GM13976 (cell line): ENCODE results near the gene TMEM127.

ENCODE experiments used
- DNase-seq: peaks from one replicate; pipeline ENCODE4 v3.0.0; 2012; ENCODE audit warnings: low spot score
- CTCF ChIP-seq: IDR thresholded peaks from 2 replicates; pipeline ENCODE4 v1.5.1; 2012; ENCODE audit warnings: borderline replicate concordance, mild to moderate bottlenecking; ENCODE audit not compliant: insufficient read depth; ENCODE audit errors: extremely low read depth, missing control alignments, control extremely low read depth
- in situ Hi-C: fragments of 300-500 bp; cut with MboI; formaldehyde crosslinking; loops from one replicate; pipeline ENCODE4 v1.12.0; 2022; ENCODE audit warnings: low sequenced_read_pairs, mixed read lengths, inconsistent platforms; ENCODE audit not compliant: unreplicated experiment

Gene TMEM127

GRCh38 chr2:96264086-96264485 is 1.7 kb downstream of the TMEM127 start:
- TF ChIP-seq CTCF, result no peak
- DNase-seq, result no peak
- in situ Hi-C loops, result loop anchor here (5.0 to 25.0 kb wide), 2 partner anchors 132 to 252 kb away; no protein-coding TSS in a partner anchor

- no peak for TF ChIP-seq CTCF
- in situ Hi-C loops, result loop anchor here (5.0 to 25.0 kb wide), 2 partner anchors 130 to 250 kb away; no protein-coding TSS in a partner anchor
- DNase-seq, result no peak
Observed at GRCh38 chr2:96262306-96262705, 3.5 kb downstream of the TMEM127 start.

GRCh38 chr2:96261328-96262003 is 4.3 kb downstream of the TMEM127 start:
- no peak for TF ChIP-seq CTCF
- in situ Hi-C loops, result loop anchor here (5.0 to 25.0 kb wide), 2 partner anchors 129 to 249 kb away; no protein-coding TSS in a partner anchor
- no peak for DNase-seq

GRCh38 chr2:96260387-96261260 is 5.2 kb downstream of the TMEM127 start:
- peak; percentile 77 for DNase-seq
- TF ChIP-seq CTCF, result peak; percentile 57
- in situ Hi-C loops, result loop anchor here (5.0 to 25.0 kb wide), 2 partner anchors 128 to 248 kb away; no protein-coding TSS in a partner anchor

- in situ Hi-C loops, result loop anchor here (25.0 kb wide), 1 partner anchor 247 kb away; no protein-coding TSS in a partner anchor
- no peak for DNase-seq
- TF ChIP-seq CTCF, result no peak
Observed at GRCh38 chr2:96259497-96259921, 6.3 kb downstream of the TMEM127 start.
